Skeletal muscle tissue (tissue), 5 donors: Measurements from ENCODE around the gene LIPT1. TPM values are rescaled to one million over a fixed set of nuclear protein-coding genes. Genes with fewer than 3 reads are reported as not detected.

Source experiments
- H3K27ac ChIP-seq: one replicate; pipeline ENCODE4 v1.7.0; 2013; ENCODE audit warnings: mild to moderate bottlenecking, low read depth, low read length, inconsistent platforms
- H3K27me3 ChIP-seq, 3 donors: one replicate each; pipeline ENCODE4 v1.7.0; 2013; ENCODE audit warnings: low read length in 3 of 3; ENCODE audit not compliant: control insufficient read depth in 3 of 3, insufficient read depth in 3 of 3
- H3K36me3 ChIP-seq, 3 donors: one replicate each; pipeline ENCODE4 v1.7.0; 2013; ENCODE audit warnings: low read length in 3 of 3; ENCODE audit not compliant: control insufficient read depth in 3 of 3, insufficient read depth in 3 of 3
- H3K4me1 ChIP-seq, 3 donors: one replicate each; pipeline ENCODE4 v1.7.0; 2013; ENCODE audit warnings: low read length in 3 of 3, mild to moderate bottlenecking in 3 of 3; ENCODE audit not compliant: control insufficient read depth in 3 of 3, insufficient read depth in 3 of 3
- H3K4me3 ChIP-seq, 3 donors: one replicate each; pipeline ENCODE4 v1.7.0; 2013; ENCODE audit warnings: low read length in 3 of 3
- H3K9ac ChIP-seq, 3 donors: one replicate each; pipeline ENCODE4 v1.7.0; 2013; ENCODE audit warnings: low read length in 3 of 3, mild to moderate bottlenecking in 3 of 3, moderate library complexity in 2 of 3, low read depth in 1 of 3
- H3K9me3 ChIP-seq, 3 donors: one replicate each; pipeline ENCODE4 v1.7.0; 2013; ENCODE audit warnings: low read length in 3 of 3; ENCODE audit not compliant: control insufficient read depth in 3 of 3
- small RNA-seq: library from RNA; depleted of rRNA; stranded (forward); fragments of <200 nt; gene quantifications from one replicate; pipeline ENCODE3, GENCODE V24; 2014
- total RNA-seq: library from RNA; depleted of rRNA; stranded (reverse); fragments of >200 nt; gene quantifications from one replicate; pipeline ENCODE4 v1.2.3, GENCODE V29; 2014
- donor health status: Osteomylitis.

Gene LIPT1
- total RNA-seq, 1 donor from 2014 or later: 6.8 TPM

DNA sequence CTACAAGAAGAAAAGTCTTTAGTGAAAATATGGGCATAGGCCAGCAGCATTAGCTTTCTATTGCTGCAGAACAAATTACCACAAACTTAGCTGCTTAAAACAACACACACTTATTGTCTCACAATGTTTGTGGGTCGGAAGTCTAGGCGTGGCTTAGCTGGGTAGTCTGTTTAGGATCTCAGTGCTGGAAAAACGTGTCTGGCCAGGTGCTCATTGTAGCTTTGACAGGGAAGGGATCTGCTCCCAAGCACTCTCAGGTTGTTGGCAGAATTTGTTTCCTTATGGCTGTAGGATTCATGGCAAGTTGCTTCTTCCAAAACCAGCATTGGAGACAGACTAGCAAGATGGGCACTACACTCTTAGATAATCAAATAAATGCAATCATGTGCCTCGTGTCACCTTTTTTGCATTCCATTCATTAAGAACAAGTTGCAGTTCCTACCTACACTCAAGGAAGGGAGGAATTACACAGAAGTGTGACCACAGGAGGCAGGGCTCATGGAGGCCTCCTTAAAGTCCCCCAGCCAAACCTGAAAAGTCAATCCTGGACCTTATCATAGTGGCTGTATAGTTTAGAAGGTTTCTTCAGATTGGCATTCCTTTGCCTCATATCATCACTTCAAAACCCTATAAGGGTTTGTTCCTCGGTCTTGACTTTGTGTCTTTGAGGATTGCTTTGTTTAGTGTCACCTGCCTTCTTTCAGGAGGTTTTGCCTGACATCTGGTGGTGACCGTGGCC, 43.5 kb downstream of the LIPT1 start:
- H3K4me1 ChIP-seq: no peaks in the 10 kb centered on the region
- H3K9ac ChIP-seq: no peak overlapping the region
- H3K9me3 ChIP-seq: no peaks in the 10 kb centered on the region
- no peaks in the 10 kb centered on the region for H3K27me3 ChIP-seq
- H3K27ac ChIP-seq: no peak overlapping the region
- H3K4me3 ChIP-seq: no peak overlapping the region
- H3K36me3 ChIP-seq: peaks cover 10 to 45% (median 22%) of the 10 kb centered on the region in 3 donors

DNA sequence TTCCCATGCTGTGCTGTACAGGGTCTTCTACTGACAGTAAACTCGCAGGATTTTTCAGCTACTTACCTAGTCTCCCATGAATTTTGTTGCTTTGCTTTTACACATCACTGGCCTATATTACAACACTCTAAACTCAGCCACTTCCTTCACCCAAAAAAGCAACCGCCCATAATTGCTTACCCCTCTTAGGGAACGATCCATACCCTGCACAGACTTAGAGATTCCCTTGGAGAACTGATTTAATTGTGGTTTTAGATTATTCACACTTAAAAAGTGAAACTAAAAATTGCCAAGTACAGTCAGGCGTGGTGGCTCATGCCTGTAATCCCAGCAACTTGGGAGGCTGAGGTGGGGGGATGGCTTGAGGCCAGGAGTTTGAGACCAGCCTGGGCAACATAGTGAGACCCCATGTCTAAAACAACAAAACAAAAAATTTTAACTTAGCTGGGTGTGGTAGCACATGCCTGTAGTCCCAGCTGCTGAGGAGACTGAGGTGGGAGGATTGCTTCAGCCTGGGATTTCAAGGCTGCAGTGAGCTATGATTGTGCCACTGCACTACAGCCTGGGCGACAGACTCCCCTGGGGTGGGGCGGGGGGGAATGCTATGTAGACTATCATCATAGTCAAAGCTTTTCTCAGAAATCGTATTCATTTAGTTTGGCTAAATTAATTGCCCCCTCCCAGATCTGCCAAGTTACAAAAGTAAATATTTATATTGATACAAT, 45.5 kb downstream of the LIPT1 start:
- peaks cover 10 to 29% (median 21%) of the 10 kb centered on the region in 3 donors for H3K36me3 ChIP-seq
- H3K9ac ChIP-seq: no peak overlapping the region
- H3K4me1 ChIP-seq: no peaks in the 10 kb centered on the region
- no peaks in the 10 kb centered on the region for H3K27me3 ChIP-seq
- no peaks in the 10 kb centered on the region for H3K9me3 ChIP-seq
- no peak overlapping the region for H3K27ac ChIP-seq
- H3K4me3 ChIP-seq: no peak overlapping the region

DNA sequence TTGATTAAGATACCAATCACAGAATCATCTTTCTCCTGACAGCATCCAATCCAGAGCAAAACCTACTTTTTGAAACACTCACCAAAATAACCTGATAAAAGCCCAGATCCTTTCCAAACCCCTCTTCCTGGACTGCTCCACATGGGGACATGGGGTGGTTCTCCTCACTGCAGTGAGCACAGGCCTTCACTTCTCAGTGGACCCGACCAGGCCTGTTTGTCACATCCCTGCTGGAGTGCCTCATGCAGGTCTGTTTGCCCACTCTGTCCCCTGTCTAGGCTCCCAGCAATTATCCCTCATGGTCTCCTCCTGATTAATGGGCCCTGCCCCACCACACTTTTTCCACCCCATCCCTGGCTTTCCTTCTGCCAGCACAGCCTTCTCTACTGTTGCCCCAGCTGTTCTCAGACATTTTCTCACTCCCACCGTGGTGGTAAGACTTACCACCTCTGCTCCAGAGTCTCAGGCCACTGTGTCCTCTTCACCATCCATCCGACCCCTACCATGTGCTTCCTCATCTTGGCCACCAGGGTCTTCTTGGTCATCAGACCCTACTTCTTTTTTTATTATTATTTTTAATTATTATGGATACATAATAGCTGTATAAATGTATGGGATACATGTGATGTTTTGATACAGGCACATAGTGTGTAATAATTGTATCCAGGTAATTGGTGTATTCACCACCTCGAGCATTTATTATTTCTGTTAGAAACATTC, 47.4 kb downstream of the LIPT1 start:
- Histone ChIP-seq H3K27me3 (no peaks in the 10 kb centered on the region), H3K27ac (no peak overlapping the region), H3K4me1 (no peaks in the 10 kb centered on the region), H3K9ac (no peak overlapping the region), H3K4me3 (no peak overlapping the region), H3K36me3 (peaks cover 6 to 11% (median 8%) of the 10 kb centered on the region in 3 donors), H3K9me3 (no peaks in the 10 kb centered on the region)

DNA sequence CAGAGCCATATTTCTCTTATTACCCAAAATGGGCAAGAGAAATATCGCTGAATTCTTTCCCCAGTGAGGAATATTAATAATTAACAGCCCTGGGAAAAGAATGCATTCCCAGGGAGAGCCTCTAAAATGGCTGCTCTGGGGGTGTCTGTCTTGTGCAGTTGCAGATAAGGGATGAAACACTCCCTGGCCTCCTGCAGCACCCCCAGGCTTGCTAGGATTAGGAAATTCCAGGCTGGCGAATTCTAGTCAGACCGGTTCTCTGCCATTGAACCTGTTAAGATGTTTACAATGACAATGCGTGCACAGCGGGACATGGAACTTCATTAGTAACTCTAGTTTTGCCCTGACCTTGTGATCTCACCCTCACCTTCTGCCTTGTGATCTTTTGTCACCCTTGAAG, 50.7 kb downstream of the LIPT1 start:
- no peak overlapping the region for H3K27ac ChIP-seq
- no peaks in the 10 kb centered on the region for H3K4me1 ChIP-seq
- H3K4me3 ChIP-seq: no peak overlapping the region
- no peaks in the 10 kb centered on the region for H3K27me3 ChIP-seq
- no peaks in the 10 kb centered on the region for H3K9me3 ChIP-seq
- H3K36me3 ChIP-seq: no peaks in the 10 kb centered on the region
- H3K9ac ChIP-seq: no peak overlapping the region

Small RNA genes lying within 50 kb of the gene (small RNA-seq; reads per million reads assigned to genes)
- gene AC092587.1: not detected

Other genes starting within 250 kb of the LIPT1 start
- gene CRACDL, start 218.7 kb upstream of the LIPT1 start, total RNA-seq: 0.52 TPM
- gene C2orf15, start 13.3 kb upstream of the LIPT1 start, total RNA-seq: not detected
- gene TSGA10, start within 50 bp of the LIPT1 start, total RNA-seq: 2.1 TPM
- gene MITD1, start 26.1 kb downstream of the LIPT1 start, total RNA-seq: 11.5 TPM
- gene MRPL30, start 26.2 kb downstream of the LIPT1 start, total RNA-seq: 48.0 TPM
- gene LYG2, start 100.7 kb downstream of the LIPT1 start, total RNA-seq: not detected
- gene LYG1, start 146.2 kb downstream of the LIPT1 start, total RNA-seq: 0.52 TPM
- gene TXNDC9, start 181.4 kb downstream of the LIPT1 start, total RNA-seq: 26.6 TPM
- gene EIF5B, start 182.4 kb downstream of the LIPT1 start, total RNA-seq: 11.0 TPM